ENCODE measurements around the gene KIAA1614.

- no peak for TF ChIP-seq POLR2A (IDR thresholded peaks at IDR 0.05; ENCODE audit: extremely low read depth, insufficient read length)
- TF ChIP-seq CTCF (IDR thresholded peaks at IDR 0.05; ENCODE audit: low read depth, low read length): peak; percentile 30
- TF ChIP-seq MAX (IDR thresholded peaks at IDR 0.05; ENCODE audit: low read depth, low read length): no peak
Measured at GRCh38 chr1:180881806-180882509, 30.7 kb upstream of the KIAA1614 start.

All from NB4 (cell line).